ENCODE measurements around the gene COA8.
A peak's percentile ranks its signal among the peaks of the same experiment; 100 is the strongest.
"Not testable (repeated sequence)": the region's sequence is repeated elsewhere in the genome, so short reads cannot be mapped to it uniquely, and the experiment has no call there.

The COA8 gene

GRCh38 chr14:103562429-103563225, at the start of gene COA8, which contains the start of gene BAG5:
Gene COA8, plus strand, starts transcription at chr14:103562960. Its CDS starts 42 bp downstream, at chr14:103563002.
Gene BAG5, minus strand, starts transcription at chr14:103562657. Its CDS starts 1,493 bp downstream, at chr14:103561164.
- peak; percentile 81 for DNase-seq (ENCODE audit: low spot score)

GRCh38 chr14:103514596-103515421, 48.0 kb upstream of the COA8 start:
- DNase-seq (ENCODE audit: low spot score): no peak

GRCh38 chr14:103516426-103517173, 46.2 kb upstream of the COA8 start:
- no peak for DNase-seq (ENCODE audit: low spot score)

- no peak for DNase-seq (ENCODE audit: low spot score)
Observed at GRCh38 chr14:103517174-103517566, 45.6 kb upstream of the COA8 start.

- DNase-seq (ENCODE audit: low spot score): no peak
Observed at GRCh38 chr14:103517721-103518421, 44.9 kb upstream of the COA8 start.

GRCh38 chr14:103518422-103519042, 44.2 kb upstream of the COA8 start:
- peak; percentile 70 for DNase-seq (ENCODE audit: low spot score)

GRCh38 chr14:103519043-103519836, 43.5 kb upstream of the COA8 start:
- DNase-seq (ENCODE audit: low spot score): no peak

GRCh38 chr14:103519837-103520212, 42.9 kb upstream of the COA8 start:
- no peak for DNase-seq (ENCODE audit: low spot score)

GRCh38 chr14:103520269-103520656, 42.5 kb upstream of the COA8 start:
- DNase-seq (ENCODE audit: low spot score): no peak

- peak; percentile 84 for DNase-seq (ENCODE audit: low spot score)
Observed at GRCh38 chr14:103520657-103521437, 41.9 kb upstream of the COA8 start.

GRCh38 chr14:103521438-103521950, 41.3 kb upstream of the COA8 start:
- peak; percentile 55 for DNase-seq (ENCODE audit: low spot score)

- DNase-seq (ENCODE audit: low spot score): no peak
Observed at GRCh38 chr14:103521951-103522563, 40.7 kb upstream of the COA8 start.

- DNase-seq (ENCODE audit: low spot score): no peak
Observed at GRCh38 chr14:103522649-103523574, 39.8 kb upstream of the COA8 start, which contains the start of gene CKB. Gene CKB, minus strand, starts transcription at chr14:103522830. Its CDS starts 337 bp downstream, at chr14:103522493.

- no peak for DNase-seq (ENCODE audit: low spot score)
Observed at GRCh38 chr14:103523575-103523954, 39.2 kb upstream of the COA8 start.

- no peak for DNase-seq (ENCODE audit: low spot score)
Observed at GRCh38 chr14:103524002-103524935, 38.5 kb upstream of the COA8 start.

- DNase-seq (ENCODE audit: low spot score): not testable (repeated sequence)
Observed at GRCh38 chr14:103525430-103526246, 37.1 kb upstream of the COA8 start.

Measured in hematopoietic multipotent progenitor cell treated with erythropoietin and hydrocortisone succinate and interleukin-3 and kit ligand, for 17 days (in vitro differentiated cells).